GM19099 (cell line): Measurements from ENCODE around the gene SPATS2L.

Source experiments
- POLR2A ChIP-seq: IDR thresholded peaks from 3 replicates; pipeline ENCODE4 v1.6.1; 2011; ENCODE audit warnings: low read depth; ENCODE audit not compliant: insufficient read length; ENCODE audit errors: extremely low read depth

Gene SPATS2L

GRCh38 chr2:200443916-200444315 lies 137.4 kb downstream of the SPATS2L start:
- no peak for TF ChIP-seq POLR2A

- no peak for TF ChIP-seq POLR2A
These were observed 138.0 kb downstream of the SPATS2L start for GRCh38 chr2:200444530-200444929.

DNA sequence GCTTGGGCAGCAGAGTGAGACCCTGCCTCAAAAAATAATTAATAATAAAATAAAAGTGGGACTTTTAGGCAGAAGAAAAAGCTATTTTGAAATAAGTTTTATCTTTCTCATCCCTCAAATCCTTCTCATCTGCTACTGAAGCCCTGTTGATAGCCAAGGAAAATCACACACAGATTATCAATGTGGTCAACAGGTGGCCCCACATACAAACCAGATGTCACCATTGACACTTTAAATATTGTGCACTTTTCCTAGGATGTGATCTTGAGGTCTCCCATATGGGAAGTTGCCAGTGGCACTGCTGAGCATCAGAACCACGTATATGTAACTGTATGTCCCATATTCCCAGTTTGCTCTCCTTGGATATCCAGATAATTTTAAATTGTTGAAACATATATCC lies 138.8 kb downstream of the SPATS2L start:
- no peak for TF ChIP-seq POLR2A

GRCh38 chr2:200446612-200447011 lies 140.1 kb downstream of the SPATS2L start:
- no peak for TF ChIP-seq POLR2A

GRCh38 chr2:200447139-200447855 lies 140.8 kb downstream of the SPATS2L start:
- TF ChIP-seq POLR2A: no peak

DNA sequence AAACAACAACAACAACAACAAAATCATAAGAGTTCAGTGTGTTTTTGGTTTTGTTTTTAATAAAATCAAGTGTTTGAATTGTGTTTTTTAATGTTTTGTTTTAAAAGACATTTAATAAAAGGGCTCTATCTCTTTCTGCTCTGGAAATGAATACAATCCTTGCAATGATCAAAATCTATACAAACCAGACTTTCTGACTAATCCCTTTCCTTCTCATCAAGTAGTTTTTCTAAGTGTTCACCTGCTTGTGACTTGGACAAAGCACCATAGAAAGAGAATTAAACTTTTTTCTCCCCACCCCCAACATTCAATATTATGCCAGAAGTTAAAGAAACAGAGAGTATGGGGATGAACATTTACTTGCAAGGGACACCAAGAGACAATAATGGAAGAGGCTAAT lies 142.0 kb downstream of the SPATS2L start:
- no peak for TF ChIP-seq POLR2A

- no peak for TF ChIP-seq POLR2A
These were observed 142.7 kb downstream of the SPATS2L start for GRCh38 chr2:200449149-200449548.

- TF ChIP-seq POLR2A: no peak
These were observed 143.8 kb downstream of the SPATS2L start for GRCh38 chr2:200450288-200450687.

DNA sequence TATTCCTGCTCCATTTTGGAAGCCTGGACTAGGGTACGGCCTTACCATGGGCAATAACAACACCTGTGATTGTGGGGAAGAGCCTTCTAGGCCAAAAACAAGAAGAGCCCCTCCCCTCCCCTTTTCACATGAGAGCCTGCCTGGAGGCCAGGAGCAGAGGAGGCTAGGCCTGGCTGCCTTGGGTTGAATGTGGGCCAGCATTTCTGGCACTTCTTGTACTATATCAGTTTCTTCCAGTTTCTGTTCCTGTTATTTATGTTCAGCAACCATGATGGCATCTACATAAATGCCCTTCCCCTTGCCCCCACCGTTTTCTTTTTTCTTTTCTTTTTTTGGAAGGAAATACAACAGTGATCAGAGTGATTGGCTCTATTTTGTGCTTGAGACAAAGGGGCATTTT lies 145.0 kb downstream of the SPATS2L start:
- no peak for TF ChIP-seq POLR2A

GRCh38 chr2:200452377-200452776 lies 145.9 kb downstream of the SPATS2L start:
- TF ChIP-seq POLR2A: no peak

- no peak for TF ChIP-seq POLR2A
These were observed 146.8 kb downstream of the SPATS2L start for GRCh38 chr2:200453142-200453852.

- TF ChIP-seq POLR2A: no peak
These were observed 147.5 kb downstream of the SPATS2L start for GRCh38 chr2:200453853-200454534.

DNA sequence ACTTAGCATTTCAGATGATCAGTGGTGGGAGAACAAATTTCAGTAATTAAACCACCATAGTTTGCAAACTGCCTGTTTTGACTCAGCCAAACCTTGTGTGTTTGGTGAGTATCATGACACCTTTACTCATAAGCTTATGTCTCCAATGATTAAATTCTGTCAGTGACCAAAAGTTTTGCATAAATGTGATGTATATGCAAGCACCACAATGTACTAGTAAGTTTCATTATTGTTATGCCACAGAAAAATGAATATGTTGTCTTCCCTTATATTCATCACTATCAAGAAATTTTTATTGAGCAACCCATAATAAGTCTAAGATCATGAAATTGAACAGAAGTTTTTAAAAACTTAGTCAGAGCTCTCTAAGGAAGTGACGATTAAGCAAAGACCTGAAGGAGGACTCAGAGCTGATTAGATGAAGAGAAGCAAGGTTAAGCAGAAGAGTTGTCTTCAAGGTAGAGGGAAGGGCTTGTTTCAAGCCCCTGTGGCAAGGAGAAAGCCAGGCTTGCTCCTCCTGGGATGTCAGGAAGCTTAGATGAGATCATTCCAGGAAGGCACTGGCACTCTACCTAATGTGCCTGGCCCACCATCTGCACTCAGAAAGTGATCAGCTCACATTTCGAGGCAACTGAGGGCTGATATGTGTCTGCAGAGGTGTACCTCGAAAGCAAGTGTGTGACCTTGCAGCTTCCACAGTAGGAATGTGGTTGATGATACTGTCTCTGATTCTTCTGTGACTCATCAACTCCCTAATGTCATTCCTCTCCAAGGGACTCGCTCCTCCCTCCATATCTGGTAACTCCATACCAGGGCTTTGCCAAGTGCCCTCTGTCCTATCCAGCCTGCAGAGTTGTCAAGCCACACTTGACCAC lies 148.7 kb downstream of the SPATS2L start:
- TF ChIP-seq POLR2A: no peak

DNA sequence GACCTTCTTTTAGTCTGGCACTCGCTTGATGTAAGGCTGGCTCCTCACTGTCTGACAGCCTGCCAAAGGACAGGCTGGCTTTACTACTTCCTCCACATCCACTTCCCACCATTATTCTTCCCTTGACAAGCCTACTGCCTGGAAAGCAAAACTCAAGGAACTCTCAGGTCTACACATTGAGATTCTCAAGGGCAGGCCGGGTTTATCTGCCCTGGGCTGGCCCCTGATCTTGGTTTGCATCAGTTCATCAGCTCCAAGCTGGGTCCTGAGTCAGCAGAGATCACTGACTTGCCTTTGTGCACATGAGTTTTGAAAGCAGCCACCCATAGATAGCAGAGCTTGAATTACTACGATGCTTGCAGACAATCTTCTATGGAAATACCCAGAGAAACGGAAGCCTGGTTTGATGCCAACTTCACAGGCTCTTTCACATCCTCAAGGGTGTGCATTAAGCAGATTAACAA lies 149.5 kb downstream of the SPATS2L start:
- TF ChIP-seq POLR2A: no peak

DNA sequence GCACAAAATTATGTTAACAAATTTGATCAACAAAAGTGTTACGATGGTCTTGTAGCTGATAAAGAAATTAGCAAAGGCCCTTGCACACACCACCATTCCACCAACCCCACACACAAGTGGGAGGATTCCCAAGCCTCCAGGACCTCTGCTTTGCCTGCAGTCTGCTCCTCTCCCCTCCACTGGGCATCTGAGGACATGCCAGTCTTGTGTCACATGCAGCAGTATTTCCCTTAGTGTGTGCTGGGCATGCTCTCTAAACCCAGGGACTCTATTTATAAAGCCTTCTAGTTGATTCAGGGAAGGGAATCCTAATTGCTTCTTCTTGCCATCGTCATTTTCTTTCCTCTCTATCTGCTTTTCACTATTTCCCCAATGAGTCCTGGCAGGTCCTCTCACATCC lies 150.1 kb downstream of the SPATS2L start:
- TF ChIP-seq POLR2A: no peak
